ENCODE measurements around the gene DTX4.

Gene DTX4

DNA sequence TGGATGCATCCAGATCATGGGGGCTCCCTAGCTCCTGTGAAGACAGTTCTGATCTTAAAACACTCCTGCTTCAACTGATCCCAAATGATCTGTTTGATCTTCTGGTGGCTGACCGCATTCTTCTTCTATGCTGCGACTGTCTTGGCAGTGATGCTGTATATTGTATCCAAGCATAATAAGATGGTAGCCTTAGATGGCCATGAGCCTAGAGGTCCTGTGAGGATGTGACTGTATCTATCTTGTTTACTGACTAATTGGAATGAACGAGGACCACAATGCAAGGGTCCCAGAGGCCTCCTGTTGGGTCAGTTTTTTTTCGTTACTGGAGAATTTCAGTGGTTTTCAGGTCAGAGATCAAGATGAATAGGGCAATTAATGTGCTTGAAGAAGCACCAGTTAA, 47.9 kb downstream of the DTX4 start:
- DNase-seq (ENCODE audit: low spot score), result no peak

DNA sequence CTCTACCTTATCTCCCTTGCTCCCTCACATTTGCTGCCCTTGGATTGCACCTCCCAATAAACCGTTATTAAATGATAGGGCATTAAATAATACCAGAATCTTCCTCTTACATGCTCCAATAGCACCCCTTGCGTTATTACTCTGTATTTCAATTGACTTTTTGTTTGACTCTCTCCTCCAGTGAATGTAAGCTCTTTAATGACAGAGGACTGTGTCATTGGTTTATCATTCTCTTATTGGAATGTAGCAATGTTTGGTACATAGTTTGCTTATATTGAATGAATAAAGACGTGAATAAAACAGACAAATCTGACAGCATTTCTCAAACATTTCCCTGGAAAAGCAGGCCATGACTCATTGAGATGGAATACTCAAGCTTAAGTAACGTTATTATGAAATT, 49.5 kb downstream of the DTX4 start:
- DNase-seq (ENCODE audit: low spot score), result no peak

DNA sequence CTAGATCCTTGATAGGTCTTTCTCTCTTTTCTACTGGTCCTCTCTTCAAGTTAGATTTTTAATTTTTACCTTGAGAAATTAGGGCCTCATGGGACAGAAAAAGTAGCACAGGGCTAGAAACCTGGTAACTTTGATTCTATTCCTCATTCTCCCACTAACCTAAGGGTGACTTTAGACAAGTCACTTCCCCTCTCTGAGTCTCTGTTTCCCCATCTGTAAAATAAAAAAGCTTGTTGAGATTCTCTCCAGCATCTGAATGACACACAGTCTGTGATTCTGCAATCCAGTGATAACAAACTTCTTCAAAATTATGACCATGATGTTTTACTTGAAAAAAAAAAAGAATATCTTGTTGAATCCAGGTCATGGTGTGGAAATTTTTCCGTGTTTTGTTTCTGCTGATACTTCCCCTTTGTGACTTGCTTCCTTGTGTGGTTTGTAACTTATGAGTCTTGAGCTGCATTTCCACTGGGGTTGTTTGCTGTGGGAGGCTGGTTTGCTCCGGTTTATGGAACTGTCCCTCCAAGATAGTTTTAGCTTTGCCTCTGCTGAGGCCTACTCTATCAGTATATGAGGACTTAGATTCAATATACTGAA, 50.6 kb downstream of the DTX4 start:
- DNase-seq (ENCODE audit: low spot score), result no peak

DNA sequence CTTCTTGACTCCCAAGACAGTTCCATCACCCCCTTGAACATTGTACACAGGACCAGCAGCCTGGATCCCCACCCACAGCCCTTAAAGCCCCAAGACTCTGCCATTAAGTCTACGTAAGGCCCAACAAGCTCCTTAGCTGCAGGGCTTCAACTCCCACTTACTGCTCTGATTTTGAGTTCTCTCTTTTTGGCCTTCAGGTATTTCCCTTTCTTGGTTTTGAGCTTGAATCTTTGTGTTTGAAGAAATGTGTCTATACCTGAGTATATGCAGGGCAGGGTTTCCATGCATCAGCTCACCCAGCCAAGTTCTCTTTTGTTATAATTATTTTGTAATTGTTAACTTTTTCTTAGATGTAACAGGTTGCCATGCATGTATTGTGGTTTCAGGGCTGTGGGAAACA, 51.2 kb downstream of the DTX4 start:
- DNase-seq (ENCODE audit: low spot score), result no peak

DNA sequence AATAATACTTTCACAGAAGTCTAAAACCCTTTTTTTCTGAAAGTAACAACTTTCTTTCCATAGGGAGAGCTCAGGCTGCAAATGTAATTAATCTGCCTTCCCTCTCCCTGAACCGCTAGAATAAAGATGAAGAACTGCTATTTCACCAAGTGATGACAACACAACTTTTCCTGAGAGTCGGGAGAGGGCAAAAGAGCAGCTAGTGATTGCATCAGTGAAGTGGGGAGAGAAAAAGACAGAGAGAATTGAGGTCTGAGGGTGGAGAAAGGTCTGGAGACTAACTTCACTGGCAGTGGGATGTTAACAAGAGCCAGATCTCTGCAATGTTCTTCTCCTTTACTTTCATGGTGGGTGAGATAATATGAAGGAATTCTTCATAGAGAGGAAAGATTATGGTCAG, 51.7 kb downstream of the DTX4 start:
- DNase-seq (ENCODE audit: low spot score), result no peak

DNA sequence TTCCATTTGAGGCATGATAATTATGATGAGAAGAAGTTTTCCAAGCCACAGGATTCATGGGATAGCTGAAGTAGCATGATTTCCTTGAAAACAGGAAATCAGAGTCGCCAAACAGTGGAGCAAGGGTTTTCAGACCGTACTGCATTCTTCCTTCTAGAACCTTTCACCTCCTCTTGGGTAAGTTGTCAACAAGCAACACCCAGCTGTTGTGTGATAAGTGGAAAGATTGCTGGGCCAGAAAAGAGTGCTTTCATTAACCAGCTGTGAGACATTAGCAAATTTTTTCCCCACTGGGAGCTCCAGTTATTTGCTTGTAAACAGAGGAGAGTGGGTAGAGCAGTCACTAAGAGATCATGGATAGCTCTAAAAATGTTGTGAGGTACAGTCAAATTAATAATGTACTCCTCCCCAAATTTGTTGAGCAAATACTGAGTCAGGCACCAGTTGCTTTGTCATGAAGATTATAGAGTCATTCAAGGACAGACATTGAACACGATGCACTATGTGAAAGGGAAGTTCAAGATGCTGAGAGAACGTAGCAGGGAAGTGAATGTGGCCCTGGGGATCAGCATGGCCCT, 52.5 kb downstream of the DTX4 start:
- no peak for DNase-seq (ENCODE audit: low spot score)

DNA sequence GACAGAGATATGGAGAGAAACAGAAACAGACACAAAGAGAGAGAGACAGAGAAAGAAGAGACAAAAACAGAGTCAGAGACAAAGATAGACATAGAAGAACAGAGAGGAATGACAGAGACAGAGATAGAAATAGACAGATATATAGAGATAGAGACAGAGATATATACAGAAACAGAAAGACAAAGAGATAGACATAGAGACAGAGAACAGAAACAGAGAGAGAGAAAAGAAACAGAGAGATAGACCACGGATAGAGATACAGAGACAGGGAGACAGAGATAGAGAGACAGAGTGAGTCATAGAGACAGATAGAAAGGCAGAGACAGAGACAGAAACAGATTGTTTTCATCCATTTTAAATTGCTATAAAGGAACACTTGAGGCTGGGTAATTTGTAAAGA, 53.1 kb downstream of the DTX4 start:
- no peak for DNase-seq (ENCODE audit: low spot score)

DNA sequence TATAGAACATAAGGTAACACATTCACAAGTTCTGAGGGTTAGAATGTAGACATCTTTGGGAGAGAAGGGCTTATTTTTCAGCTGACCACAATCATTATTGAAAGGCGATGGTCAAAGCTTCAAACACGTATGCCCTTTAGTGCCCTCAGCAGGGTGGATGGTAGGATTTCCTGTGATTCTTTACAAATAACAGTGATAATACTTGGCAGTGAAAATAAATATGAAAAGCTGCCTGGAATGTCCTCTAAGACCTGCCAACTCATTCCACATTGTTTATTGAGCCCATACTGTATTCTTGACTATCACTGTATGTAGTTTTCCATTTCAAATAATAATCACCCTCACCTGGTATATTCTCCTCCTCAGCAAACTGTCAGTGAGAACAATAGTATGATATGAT, 54.5 kb downstream of the DTX4 start:
- no peak for DNase-seq (ENCODE audit: low spot score)

DNA sequence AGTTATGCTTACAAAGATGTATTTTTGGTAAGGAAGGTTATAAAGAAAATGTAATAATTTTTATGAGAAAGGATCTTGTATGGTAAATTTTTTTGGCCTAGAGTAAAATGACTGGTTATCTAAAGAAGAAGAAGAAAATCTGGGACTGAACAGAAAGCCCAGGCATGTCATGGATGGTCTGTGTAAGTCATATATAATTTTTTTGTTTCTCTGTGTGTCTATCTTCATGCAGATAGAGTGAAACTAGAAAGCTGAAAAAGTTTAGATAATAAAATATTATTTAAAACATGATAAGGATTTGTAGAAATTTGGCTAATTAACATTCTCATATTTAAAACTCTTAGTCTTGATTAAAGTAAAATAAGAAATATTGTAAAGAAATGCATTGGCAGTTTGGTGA, 68.4 kb downstream of the DTX4 start:
- no peak for DNase-seq (ENCODE audit: low spot score)

DNA sequence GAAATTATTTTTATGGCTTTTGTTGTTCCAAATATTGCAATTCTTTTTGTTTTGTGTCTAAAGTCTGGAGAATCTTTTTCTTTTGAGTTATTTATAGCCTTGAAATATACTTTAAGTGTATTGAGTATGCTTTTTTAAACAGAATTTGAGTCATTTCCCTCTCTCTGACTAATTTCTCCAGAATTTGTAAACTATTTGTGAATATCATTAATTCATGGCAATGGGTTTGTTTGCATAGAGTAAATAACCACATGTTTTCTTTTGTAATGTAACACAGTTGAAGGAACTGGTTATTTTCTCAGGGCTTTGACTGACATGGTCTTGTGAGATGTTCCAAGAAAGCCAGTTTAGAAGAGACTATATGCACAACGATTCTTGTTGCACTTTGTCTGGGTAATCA, 71.7 kb downstream of the DTX4 start:
- no peak for DNase-seq (ENCODE audit: low spot score)

DNA sequence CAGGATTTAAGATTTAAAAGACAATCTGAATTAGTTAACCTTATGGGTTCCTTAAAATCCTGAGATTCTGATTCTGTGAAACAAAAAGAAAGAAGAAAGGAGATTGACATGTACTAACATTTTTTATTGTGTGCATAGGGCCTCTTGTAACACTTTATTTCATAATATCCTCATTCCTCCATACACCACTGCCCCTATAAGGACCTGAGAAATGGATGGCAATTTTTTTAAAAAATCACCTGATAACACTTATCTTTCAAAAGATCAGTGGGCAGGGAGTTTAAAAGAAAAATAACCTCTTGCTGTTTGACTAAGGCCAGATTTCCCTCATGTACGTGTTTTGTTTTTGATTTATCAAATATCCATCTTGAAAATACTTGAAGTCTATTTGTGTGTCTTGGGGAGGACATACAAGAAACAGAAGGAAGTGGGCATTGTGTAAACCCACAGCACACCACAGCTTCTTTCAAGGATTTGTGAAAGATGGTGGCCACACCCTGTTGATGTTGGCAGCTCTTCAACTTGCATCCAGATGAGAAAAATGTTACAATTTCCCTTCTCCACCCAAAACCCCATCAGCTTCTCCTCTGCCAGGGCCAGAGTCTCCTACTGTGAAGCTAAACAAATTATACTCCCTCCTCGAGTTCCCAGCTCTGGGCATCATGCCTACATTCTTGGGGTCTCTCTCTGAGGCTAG, 75.7 kb downstream of the DTX4 start:
- DNase-seq (ENCODE audit: low spot score), result no peak

DNA sequence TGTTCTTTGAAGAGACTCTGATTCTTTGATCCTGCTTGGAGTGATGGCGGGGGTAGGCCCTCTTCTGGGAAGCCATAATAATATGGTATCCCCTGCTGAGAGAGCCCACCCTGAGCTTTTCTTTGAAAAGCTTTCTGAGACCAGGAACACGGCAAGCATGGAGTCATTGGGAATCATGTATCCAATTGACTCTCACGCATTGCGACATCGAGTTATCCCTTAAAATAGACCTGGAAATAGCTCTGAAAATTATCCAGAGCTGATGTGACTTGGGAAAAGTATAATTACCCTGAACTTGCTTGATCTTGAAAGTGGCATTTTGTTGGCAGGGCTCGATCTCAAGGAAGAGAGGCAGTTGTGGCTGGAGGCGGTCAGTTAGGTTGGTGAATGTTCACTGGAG, 77.6 kb downstream of the DTX4 start:
- DNase-seq (ENCODE audit: low spot score), result no peak

DNA sequence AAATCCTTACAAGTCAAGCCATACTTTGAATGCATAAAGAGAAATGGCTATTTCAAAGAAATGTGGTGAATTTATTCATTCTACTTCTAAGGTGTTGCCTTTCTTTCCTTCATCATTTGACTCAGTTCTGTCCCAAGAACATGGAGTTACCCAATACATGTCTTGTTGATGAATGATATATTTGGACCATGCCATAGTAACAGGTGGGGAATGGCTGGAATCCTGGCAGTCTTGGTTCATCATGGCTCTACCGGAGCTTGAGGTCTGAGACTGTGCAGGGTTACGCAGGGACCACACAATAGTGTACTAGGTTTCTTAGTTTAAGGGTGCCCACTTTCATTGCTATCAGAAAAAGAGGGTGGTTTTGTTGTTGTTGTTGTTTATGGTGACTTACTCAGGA, 81.1 kb downstream of the DTX4 start:
- no peak for DNase-seq (ENCODE audit: low spot score)

DNA sequence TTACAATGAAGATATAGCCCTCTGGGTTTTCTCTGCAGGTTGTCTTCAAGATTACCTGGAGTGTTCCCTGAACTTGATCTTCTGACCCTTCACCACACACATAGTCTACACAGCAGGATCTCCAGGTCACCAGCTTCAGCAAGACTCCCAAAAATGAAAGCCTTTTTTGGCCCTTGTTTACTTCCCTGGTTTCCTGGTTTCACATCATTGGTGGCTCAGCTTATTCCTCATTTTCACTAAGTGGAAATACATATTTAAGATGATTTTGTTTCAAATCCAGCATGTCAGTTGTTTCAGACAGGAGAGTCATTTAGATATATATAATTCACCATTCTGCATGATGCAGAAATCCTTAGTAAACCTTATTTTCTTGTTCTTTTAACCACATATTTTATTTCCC, 82.4 kb downstream of the DTX4 start:
- no peak for DNase-seq (ENCODE audit: low spot score)

DNA sequence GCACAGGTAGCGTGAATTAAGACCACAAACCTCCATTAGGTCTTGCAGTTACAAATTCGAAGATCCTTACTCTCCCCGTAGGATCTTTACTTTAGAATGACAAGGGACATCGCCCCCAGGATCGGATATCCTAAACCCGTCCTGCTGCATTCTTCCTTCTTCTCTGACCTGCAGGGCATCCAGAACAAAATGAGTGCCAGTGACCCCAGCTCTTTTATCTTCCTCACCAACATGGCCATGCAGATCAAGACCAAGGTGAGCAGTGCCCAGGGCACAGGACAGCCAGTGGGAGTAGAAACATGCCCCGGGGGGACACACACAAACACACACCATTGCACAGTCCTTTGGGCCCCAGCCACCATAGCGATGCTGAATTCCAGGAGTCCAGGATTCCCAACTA, 83.3 kb downstream of the DTX4 start:
- DNase-seq (ENCODE audit: low spot score), result no peak
